PC-9 (cell line): ENCODE data around the gene NTM. TPM values are rescaled to one million over a fixed set of nuclear protein-coding genes. Genes with fewer than 3 reads are reported as not detected.

Experiments
- BruUV-seq: library from RNA; stranded (reverse); fragments of 400-500 nt; replicated peaks from 2 replicates; lab custom pipeline; 2021; lab: Mats Ljungman, UMichigan
- CTCF ChIA-PET: fragments of 300-600 bp; sonication (Branson Sonifier 250); formaldehyde crosslinking; loops from one replicate; lab custom pipeline; 2022; ENCODE audit warnings: antibody characterized with exemption; lab: Charles Lee
- POLR2A ChIA-PET: fragments of 300-600 bp; sonication (Branson Sonifier 250); formaldehyde crosslinking; loops from one replicate; lab custom pipeline; 2022; ENCODE audit warnings: antibody characterized with exemption; ENCODE audit not compliant: unreplicated experiment; lab: Charles Lee
- DNase-seq, 2 experiments: peaks; one replicate each; pipeline versions ENCODE4 v3.0.0 to v3.0.0-alpha.2; 2015 to 2022; ENCODE audit warnings: mixed read lengths in 1 of 2
- H2AFZ ChIP-seq: fragments of 200-600 bp; sonication (generic); 2 replicates; pipeline ENCODE4 v1.8.1; 2017; ENCODE audit warnings: antibody characterized with exemption
- H3F3A ChIP-seq: fragments of 200-600 bp; sonication (generic); 2 replicates; pipeline ENCODE4 v1.8.1; 2017; ENCODE audit warnings: antibody characterized with exemption, mild to moderate bottlenecking, low read depth; ENCODE audit not compliant: insufficient read depth
- H3K27ac ChIP-seq: fragments of 200-600 bp; sonication (generic); 2 replicates; pipeline ENCODE4 v1.6.1; 2016; ENCODE audit warnings: mixed run types
- H3K27me3 ChIP-seq: fragments of 200-600 bp; sonication (generic); 2 replicates; pipeline ENCODE4 v1.6.1; 2016; ENCODE audit warnings: low read depth, mixed run types; ENCODE audit not compliant: insufficient read depth
- H3K36me3 ChIP-seq: fragments of 200-600 bp; sonication (generic); 2 replicates; pipeline ENCODE4 v1.6.1; 2016; ENCODE audit warnings: low read depth, mixed run types
- H3K4me1 ChIP-seq: fragments of 200-600 bp; sonication (generic); replicated peaks from 2 replicates; pipeline ENCODE4 v1.6.1; 2016; ENCODE audit warnings: mixed run types; ENCODE audit not compliant: insufficient read depth
- H3K4me2 ChIP-seq: fragments of 200-600 bp; sonication (generic); 2 replicates; pipeline ENCODE4 v1.6.1; 2017; ENCODE audit warnings: mixed run types
- H3K4me3 ChIP-seq: fragments of 200-600 bp; sonication (generic); 2 replicates; pipeline ENCODE4 v1.6.1; 2016; ENCODE audit warnings: mixed run types
- H3K79me2 ChIP-seq: fragments of 200-600 bp; sonication (generic); 2 replicates; pipeline ENCODE4 v1.6.1; 2017; ENCODE audit warnings: low read depth, mixed run types
- H3K9me2 ChIP-seq: fragments of 200-600 bp; sonication (generic); 2 replicates; pipeline ENCODE4 v1.8.1; 2017; ENCODE audit warnings: mild to moderate bottlenecking; ENCODE audit not compliant: insufficient read depth
- H3K9me3 ChIP-seq: fragments of 200-600 bp; sonication (generic); 2 replicates; pipeline ENCODE4 v1.8.1; 2016; ENCODE audit warnings: low read depth; ENCODE audit not compliant: insufficient read depth
- H4K20me1 ChIP-seq: fragments of 200-600 bp; sonication (generic); 2 replicates; pipeline ENCODE4 v1.8.1; 2017; ENCODE audit not compliant: insufficient read depth
- CTCF ChIP-seq: fragments of 200-600 bp; sonication (generic); conservative IDR thresholded peaks from 2 replicates; pipeline ENCODE4 v1.6.1; 2017; ENCODE audit warnings: mixed run types, antibody characterized with exemption, mild to moderate bottlenecking, moderate library complexity
- EZH2 ChIP-seq: fragments of 200-600 bp; sonication (generic); IDR thresholded peaks from 2 replicates; pipeline ENCODE4 v1.8.0; 2017; ENCODE audit warnings: antibody characterized with exemption, low read depth
- intact Hi-C: fragments of 100-400 bp; cut with micrococcal nuclease; formaldehyde crosslinking; loops from one replicate; pipeline ENCODE4 v1.10.0; 2022; ENCODE audit not compliant: unreplicated experiment
- total RNA-seq: library from RNA; stranded (reverse); gene quantifications from 2 replicates; pipeline ENCODE4 v1.2.3, GENCODE V29; 2021

Gene NTM
- total RNA-seq, 1 experiment from 2014 or later, result not detected

- DNase-seq, result no peak
- Histone ChIP-seq H3K9me3 (no peaks in the 10 kb centered on the region), H3K4me2 (no peak overlapping the region), H3K9me2 (no peaks in the 10 kb centered on the region), H3K79me2 (no peaks in the 10 kb centered on the region), H3K27ac (no peak overlapping the region), H3F3A (no peaks in the 10 kb centered on the region), H3K36me3 (no peaks in the 10 kb centered on the region), H4K20me1 (no peaks in the 10 kb centered on the region), H3K4me3 (no peak overlapping the region), H3K4me1 (no peaks in the 10 kb centered on the region), H3K27me3 (peaks cover 47% of the 10 kb centered on the region), H2AFZ (no peak overlapping the region)
- intact Hi-C loops, result no loop called here
- TF ChIP-seq EZH2 (no peak), CTCF (no peak)
- no TSS peak for BruUV-seq
- POLR2A ChIA-PET, result no interaction called here
- CTCF ChIA-PET, result interaction anchor here (0.6 kb wide), 1 partner anchor 41 kb away, joined by 3 read pairs; no protein-coding TSS in a partner anchor
Observed at GRCh38 chr11:131327421-131327820, 43.0 kb upstream of the NTM start.

GRCh38 chr11:131328843-131329242 is 41.6 kb upstream of the NTM start:
- ChIA-PET POLR2A (no interaction called here), CTCF (no interaction called here)
- Histone ChIP-seq H3K79me2 (no peaks in the 10 kb centered on the region), H3K9me3 (no peaks in the 10 kb centered on the region), H4K20me1 (no peaks in the 10 kb centered on the region), H3K36me3 (no peaks in the 10 kb centered on the region), H3K9me2 (no peaks in the 10 kb centered on the region), H3K4me1 (no peaks in the 10 kb centered on the region), H2AFZ (no peak overlapping the region), H3K27me3 (peaks cover 51% of the 10 kb centered on the region), H3F3A (no peaks in the 10 kb centered on the region), H3K27ac (no peak overlapping the region), H3K4me3 (no peak overlapping the region), H3K4me2 (no peak overlapping the region)
- intact Hi-C loops, result no loop called here
- no peak for DNase-seq
- no peak for TF ChIP-seq EZH2
- no peak for TF ChIP-seq CTCF
- BruUV-seq, result no TSS peak

- Histone ChIP-seq H4K20me1 (no peaks in the 10 kb centered on the region), H2AFZ (no peak overlapping the region), H3K9me3 (no peaks in the 10 kb centered on the region), H3K4me1 (no peaks in the 10 kb centered on the region), H3K9me2 (no peaks in the 10 kb centered on the region), H3K27me3 (peaks cover 42% of the 10 kb centered on the region), H3K36me3 (no peaks in the 10 kb centered on the region), H3F3A (no peaks in the 10 kb centered on the region), H3K4me2 (no peak overlapping the region), H3K27ac (no peak overlapping the region), H3K4me3 (no peak overlapping the region), H3K79me2 (no peaks in the 10 kb centered on the region)
- intact Hi-C loops, result no loop called here
- no peak for TF ChIP-seq CTCF
- no peak for TF ChIP-seq EZH2
- BruUV-seq, result no TSS peak
- ChIA-PET CTCF (no interaction called here), POLR2A (no interaction called here)
- no peak for DNase-seq
Observed at GRCh38 chr11:131331010-131331409, 39.4 kb upstream of the NTM start.
